ENCODE data around the gene PARVA.

GRCh38 chr11:12380565-12381325 is 3.4 kb downstream of the PARVA start:
- TF ChIP-seq, protein P1, sequence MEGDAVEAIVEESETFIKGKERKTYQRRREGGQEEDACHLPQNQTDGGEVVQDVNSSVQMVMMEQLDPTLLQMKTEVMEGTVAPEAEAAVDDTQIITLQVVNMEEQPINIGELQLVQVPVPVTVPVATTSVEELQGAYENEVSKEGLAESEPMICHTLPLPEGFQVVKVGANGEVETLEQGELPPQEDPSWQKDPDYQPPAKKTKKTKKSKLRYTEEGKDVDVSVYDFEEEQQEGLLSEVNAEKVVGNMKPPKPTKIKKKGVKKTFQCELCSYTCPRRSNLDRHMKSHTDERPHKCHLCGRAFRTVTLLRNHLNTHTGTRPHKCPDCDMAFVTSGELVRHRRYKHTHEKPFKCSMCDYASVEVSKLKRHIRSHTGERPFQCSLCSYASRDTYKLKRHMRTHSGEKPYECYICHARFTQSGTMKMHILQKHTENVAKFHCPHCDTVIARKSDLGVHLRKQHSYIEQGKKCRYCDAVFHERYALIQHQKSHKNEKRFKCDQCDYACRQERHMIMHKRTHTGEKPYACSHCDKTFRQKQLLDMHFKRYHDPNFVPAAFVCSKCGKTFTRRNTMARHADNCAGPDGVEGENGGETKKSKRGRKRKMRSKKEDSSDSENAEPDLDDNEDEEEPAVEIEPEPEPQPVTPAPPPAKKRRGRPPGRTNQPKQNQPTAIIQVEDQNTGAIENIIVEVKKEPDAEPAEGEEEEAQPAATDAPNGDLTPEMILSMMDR (IDR thresholded peaks at IDR 0.05), result no peak
- TF ChIP-seq POLR2A (IDR thresholded peaks at IDR 0.05), result no peak

Data from thyroid gland (tissue), 4 donors.